GM18873 (cell line): Measurements from ENCODE around the gene AATF.

Experiments used
- ATAC-seq: cut with Tn5 transposase; IDR thresholded peaks from one replicate; pipeline ENCODE4 v1.9.1; 2021; ENCODE audit warnings: mild to moderate bottlenecking, moderate library complexity, moderate number of reproducible peaks; ENCODE audit not compliant: unreplicated experiment, low FRiP score

The AATF gene

GRCh38 chr17:37037590-37038155 lies 88.9 kb downstream of the AATF start:
- ATAC-seq, result no peak

- ATAC-seq, result no peak
Measured at GRCh38 chr17:37039269-37039668, 90.5 kb downstream of the AATF start.

- no peak for ATAC-seq
Measured at GRCh38 chr17:37041932-37042331, 93.2 kb downstream of the AATF start.

GRCh38 chr17:37043201-37043600 lies 94.4 kb downstream of the AATF start:
- no peak for ATAC-seq

- no peak for ATAC-seq
Measured at GRCh38 chr17:37045351-37045922, 96.7 kb downstream of the AATF start.

GRCh38 chr17:37047631-37048104 lies 98.9 kb downstream of the AATF start:
- ATAC-seq, result no peak

GRCh38 chr17:37048811-37049210 lies 100.1 kb downstream of the AATF start:
- ATAC-seq, result no peak

GRCh38 chr17:37050920-37051319 lies 102.2 kb downstream of the AATF start:
- no peak for ATAC-seq

GRCh38 chr17:37051381-37051780 lies 102.6 kb downstream of the AATF start:
- ATAC-seq, result no peak

- no peak for ATAC-seq
Measured at GRCh38 chr17:37051833-37052232, 103.1 kb downstream of the AATF start.

- ATAC-seq, result no peak
Measured at GRCh38 chr17:37052450-37052849, 103.7 kb downstream of the AATF start.

- no peak for ATAC-seq
Measured at GRCh38 chr17:37054894-37055293, 106.1 kb downstream of the AATF start.

GRCh38 chr17:37056622-37057021 lies 107.9 kb downstream of the AATF start:
- ATAC-seq, result no peak

GRCh38 chr17:37059493-37059892 lies 110.7 kb downstream of the AATF start:
- ATAC-seq, result no peak

- ATAC-seq, result no peak
Measured at GRCh38 chr17:37060094-37060493, 111.3 kb downstream of the AATF start.

GRCh38 chr17:37060928-37061327 lies 112.2 kb downstream of the AATF start:
- ATAC-seq, result no peak

GRCh38 chr17:37062021-37062420 lies 113.3 kb downstream of the AATF start:
- no peak for ATAC-seq

GRCh38 chr17:37064206-37064605 lies 115.5 kb downstream of the AATF start:
- no peak for ATAC-seq

GRCh38 chr17:37064956-37065355 lies 116.2 kb downstream of the AATF start:
- ATAC-seq, result no peak

- ATAC-seq, result no peak
Measured at GRCh38 chr17:37065486-37066321, 117.0 kb downstream of the AATF start.
